ENCODE results near the gene FLG.
"Not testable (repeated sequence)": the region's sequence is repeated elsewhere in the genome, so short reads cannot be mapped to it uniquely, and the experiment has no call there.

FLG gene

DNA sequence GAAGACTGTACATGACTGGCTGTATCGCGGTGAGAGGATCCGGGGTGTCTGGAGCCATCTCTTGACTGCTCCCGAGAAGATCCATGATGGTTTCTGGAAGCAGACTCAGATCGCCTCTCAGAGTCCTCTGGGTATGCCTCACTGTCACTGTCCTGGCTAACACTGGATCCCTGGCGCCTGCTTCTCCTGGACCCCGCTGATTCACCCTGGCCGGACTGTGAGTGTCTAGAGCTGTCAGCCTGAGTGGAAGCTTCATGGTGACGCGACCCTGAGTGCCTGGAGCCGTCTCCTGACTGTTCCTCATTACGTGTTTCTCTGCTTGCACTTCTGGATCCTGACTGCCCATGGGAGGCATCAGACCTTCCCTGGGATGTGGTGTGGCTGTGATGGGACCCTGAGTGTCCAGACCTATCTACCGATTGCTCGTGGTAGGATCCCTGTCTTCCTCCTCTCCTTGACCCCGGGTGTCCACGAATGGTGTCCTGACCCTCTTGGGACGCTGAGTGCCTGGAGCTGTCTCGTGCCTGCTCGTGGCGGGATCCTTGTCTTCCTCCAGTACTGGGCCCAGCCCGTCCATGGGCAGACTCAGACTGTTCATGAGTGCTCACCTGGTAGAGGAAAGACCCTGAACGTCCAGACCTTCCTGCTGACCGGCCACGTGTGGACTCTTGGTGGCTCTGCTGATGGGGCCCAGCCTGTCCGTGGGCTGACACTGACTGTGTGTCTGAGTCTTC lies 21.7 kb downstream of the FLG start:
- DNase-seq (ENCODE audit: low read depth in 2 of 2) = not testable (repeated sequence)

DNA sequence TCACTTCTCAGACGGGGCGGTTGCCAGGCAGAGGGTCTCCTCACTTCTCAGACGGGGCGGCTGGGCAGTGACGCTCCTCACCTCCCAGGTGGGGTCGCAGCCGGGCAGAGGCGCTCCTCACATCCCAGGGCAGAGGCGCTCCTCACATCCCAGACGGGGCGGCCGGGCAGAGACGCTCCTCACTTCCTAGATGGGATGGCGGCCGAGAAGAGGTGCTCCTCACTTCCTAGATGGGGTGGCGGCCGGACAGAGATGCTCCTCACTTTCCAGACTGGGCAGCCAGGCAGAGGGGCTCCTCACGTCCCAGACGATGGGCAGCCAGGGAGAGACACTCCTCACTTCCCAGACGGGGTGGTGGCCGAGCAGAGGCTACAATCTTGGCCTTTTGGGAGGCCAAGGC lies 68.6 kb downstream of the FLG start:
- not testable (repeated sequence) for DNase-seq (ENCODE audit: low read depth in 2 of 2)

Data from stimulated activated CD8-positive, alpha-beta memory T cell treated with anti-CD3 and anti-CD28 coated beads, Interleukin-2, amount 100 ng/mL, for 1 hour (primary cell).